ENCODE results near the gene ANGEL2.
"Not testable (repeated sequence)": the region's sequence is repeated elsewhere in the genome, so short reads cannot be mapped to it uniquely, and the experiment has no call there.

The ANGEL2 gene

DNA sequence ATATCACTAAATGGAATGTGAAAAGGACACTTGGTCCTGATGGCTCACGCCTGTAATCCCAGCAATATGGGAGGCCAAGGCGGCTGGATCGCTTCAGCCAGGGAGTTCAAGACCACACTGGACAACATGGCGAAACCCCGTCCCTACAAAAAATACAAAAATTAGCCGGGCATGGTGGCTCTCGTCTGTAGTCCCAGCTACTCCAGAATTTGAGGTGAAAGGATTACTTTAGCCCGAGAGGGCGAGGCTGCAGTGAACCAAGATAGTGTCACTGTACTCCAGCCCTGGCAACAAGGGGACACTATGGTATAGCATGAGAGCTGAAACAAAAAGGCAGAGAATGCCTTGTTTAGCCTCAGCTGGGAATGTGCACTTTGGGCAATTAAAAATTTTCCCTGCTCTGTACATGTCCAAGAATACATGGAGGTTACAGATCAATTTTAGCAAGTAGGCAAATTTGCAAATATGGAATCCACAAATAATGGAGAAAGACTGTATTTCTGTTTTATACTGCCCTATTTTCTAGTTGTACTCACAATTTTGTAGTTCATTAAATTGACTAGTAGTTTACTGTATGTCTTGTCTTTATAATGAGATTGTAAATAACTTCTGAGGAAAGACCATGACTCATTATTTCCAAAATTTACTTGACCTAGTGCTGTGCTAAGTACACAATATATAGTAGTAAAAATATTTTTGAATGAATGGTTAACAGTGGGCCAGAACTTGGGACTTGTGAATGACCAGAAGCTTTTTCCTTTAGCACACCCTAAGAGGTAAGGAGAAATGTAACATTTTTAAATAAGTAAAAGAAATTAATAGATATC, 2.0 kb upstream of the ANGEL2 start:
- no peak for DNase-seq

- no peak for DNase-seq
Observed at GRCh38 chr1:213014642-213015041, 1.0 kb downstream of the ANGEL2 start.

- no peak for DNase-seq
Observed at GRCh38 chr1:213008564-213008963, 7.1 kb downstream of the ANGEL2 start.

GRCh38 chr1:213003256-213003655, 12.4 kb downstream of the ANGEL2 start:
- no peak for DNase-seq

DNA sequence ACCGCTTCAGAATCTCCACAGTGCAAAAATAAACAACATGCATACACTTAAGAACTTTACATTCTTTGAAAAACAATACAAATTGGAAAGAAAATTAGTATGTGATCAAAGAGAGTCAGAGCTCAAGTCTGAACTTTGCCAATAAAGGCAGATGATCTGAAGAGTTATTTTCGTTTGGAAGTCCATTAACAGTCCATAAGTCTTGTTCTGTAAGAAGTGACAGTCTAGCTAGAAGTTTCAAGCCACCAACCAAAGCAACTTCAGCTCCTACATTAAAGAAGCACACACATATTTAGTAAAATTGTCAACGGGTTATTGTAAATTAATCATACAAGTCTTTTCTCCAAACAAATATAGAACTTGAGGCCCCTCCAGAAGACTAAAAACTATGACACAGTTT, 20.7 kb downstream of the ANGEL2 start:
- DNase-seq: no peak

DNA sequence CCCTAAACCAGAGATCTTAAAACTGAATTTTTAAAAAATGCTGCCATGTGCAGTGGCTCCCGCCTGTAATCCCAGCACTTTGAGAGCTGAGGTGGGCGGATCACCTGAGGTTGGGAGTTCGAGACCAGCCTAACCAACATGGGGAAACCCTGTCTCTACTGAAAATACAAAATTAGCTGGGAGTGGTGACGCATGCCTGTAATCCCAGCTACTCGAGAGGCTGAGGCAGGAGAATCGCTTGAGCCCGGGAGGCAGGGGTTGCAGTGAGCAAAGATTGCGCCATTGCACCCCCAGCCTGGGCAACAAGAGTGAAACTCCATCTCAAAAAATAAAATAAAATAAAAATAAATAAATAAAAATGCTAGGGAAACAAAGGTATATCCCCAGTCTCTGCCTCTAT, 21.7 kb downstream of the ANGEL2 start:
- DNase-seq: not testable (repeated sequence)

- no peak for DNase-seq
Observed at GRCh38 chr1:212990276-212990675, 25.4 kb downstream of the ANGEL2 start.

DNA sequence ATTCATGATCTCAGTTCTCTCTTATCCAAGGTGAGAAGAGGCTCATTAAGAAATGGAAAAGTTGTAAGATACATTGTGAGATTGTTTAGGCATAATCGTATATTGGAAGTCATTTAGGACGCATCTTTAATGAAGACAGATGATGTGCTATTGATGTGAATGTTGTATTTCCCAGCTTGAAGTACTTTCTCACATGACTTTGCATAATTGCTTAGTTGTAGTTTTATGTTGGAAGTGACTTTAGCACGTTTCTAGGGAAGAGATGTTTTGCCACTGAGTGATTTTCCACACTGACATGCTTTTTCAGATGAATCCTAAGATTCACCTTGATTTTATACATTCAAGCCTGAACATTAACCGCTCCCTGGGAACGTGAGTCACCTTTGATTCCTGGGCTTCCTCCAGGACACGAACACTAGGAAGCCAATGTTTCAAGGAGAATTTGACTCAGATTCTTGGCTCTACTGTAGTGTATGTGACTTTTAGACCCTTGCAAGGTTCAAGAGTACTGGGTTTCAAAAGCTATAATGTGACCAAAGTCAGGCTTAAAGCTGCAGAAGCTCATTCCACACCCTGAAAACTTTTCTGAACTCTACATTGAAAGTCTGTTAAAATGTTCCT, 27.9 kb downstream of the ANGEL2 start:
- no peak for DNase-seq

DNA sequence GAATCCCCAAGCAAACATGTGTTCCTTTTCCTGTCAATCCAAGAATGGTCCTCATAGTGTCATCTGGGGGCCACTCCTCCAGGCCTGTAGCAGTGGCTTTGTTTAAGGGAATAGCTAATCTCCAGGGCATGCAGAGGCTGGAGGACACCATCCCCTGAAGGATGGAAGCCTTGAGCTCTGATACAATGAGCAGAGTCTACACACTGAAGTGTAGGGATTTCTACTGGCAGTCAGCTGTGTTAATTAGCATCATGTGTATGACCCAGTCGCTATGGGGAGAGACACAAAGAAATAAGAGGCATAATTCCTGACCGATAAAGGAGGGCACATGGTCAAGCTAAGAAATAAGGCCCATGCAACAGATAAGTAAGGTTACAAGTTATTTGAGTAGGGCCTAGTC, 29.1 kb downstream of the ANGEL2 start:
- DNase-seq: no peak

- DNase-seq: no peak
Observed at GRCh38 chr1:212984522-212985291, 31.0 kb downstream of the ANGEL2 start.

GRCh38 chr1:212983482-212983881, 32.2 kb downstream of the ANGEL2 start:
- DNase-seq: no peak

GRCh38 chr1:212982430-212983152, 33.1 kb downstream of the ANGEL2 start:
- DNase-seq: no peak

GRCh38 chr1:212981571-212982328, 33.9 kb downstream of the ANGEL2 start:
- no peak for DNase-seq

- no peak for DNase-seq
Observed at GRCh38 chr1:212981025-212981495, 34.6 kb downstream of the ANGEL2 start.

DNA sequence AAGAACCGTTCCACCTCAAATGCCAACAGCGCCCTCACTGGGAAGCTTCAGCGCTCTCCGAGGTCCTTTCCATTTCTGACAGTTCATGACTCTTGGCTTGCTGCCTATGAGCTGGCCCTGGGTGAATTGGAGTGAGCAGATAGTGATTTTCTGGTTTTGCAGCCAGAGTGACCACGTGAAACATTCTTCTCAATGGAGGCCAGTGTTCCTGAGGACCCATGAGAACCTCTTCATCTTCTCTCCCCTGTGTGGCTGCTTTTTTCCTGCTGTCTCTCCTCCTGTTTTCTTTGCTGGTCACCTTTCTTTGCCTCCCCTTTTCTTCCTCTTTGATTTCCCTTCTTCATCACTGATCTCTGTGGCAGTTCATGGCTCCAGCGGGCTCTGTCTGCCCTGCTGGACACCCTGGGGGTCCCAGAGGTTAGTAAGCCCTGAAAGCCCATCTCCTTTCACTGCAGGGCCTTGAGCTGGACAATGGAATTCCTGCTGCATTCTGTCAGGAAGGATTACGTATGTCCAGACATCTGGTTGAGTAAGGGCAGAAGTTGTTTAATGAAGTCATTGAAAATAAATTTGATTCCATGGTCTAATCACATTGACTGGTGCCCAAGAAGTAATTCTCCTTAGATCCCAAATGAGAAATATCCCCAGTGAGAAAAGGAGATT, 35.4 kb downstream of the ANGEL2 start:
- DNase-seq: no peak

- DNase-seq: no peak
Observed at GRCh38 chr1:212979340-212980122, 36.1 kb downstream of the ANGEL2 start.

DNA sequence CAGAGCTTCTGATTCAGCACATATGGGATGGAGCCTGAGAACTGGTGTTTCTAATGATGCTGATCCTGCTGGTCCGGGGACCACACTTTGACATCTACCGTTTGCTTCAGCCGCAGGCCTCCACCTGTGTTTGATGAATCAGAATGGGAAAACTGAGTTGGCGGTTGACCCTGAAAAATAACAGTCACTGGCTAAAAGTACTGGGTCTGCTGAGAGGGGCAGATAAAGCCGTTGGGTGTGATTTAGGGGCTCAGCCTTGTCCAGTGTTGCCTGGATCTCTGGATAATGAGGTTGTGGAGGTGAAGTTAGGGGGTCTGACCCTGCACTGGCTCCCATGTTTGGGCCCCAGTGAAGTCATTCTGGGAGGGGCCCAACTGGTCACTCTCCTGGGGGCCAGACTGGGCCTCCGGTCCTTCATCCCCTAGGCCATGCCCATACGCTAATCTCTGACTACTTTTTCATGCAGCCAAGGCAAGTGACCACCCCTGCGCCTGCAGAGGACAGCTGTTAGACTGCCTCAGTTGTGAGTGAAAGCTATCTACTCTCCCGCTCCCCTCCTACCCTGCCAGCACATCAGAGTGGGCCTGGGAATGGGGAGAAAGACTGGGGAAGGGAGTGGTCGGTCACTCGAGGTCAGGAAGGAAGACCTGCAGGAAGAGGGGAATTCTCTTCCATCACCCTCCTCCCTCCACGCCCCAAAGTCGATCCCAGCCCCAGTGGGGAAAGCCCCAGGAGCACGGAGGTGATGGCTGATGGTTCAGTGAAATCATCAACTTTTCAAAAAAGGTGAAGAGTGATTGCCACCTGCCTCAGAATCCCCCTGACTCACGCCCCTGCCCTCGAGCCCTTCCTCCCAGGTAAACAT, 37.7 kb downstream of the ANGEL2 start:
- no peak for DNase-seq

DNA sequence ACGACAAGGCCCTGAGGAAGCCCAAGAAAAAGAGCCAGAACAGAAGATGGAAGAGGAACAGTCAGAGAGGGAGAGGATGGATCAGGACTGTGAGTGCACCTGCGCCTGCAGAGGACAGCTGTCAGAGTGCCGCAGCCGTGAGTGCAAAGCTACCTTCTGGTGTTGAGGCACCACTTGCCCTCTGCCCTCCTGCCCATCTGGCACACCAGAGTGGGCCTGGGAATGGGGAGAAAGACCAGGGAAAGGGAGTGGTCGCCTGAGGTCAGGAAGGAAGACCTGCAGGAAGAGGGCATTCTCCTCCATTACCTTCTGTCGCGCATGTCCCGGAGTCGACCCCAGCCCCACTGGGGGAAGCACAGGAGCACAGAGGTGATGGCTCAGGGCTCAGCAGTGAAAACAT, 39.1 kb downstream of the ANGEL2 start:
- DNase-seq: no peak

- no peak for DNase-seq
Observed at GRCh38 chr1:212975111-212975918, 40.4 kb downstream of the ANGEL2 start.
